SU-DHL-6 (cell line): ENCODE results near the gene BRD4.

ENCODE experiments used
- CTCF ChIP-seq: fragments of 200-600 bp; sonication (generic); IDR thresholded peaks from one replicate; pipeline ENCODE4 v1.5.1; 2017; ENCODE audit warnings: antibody characterized with exemption, mild to moderate bottlenecking, low read length, moderate library complexity; ENCODE audit not compliant: insufficient read depth, poor library complexity, severe bottlenecking
- EZH2phosphoT487 ChIP-seq: fragments of 200-600 bp; sonication (generic), shearing (Covaris generic); conservative IDR thresholded peaks from 2 replicates; pipeline ENCODE4 v1.6.1; 2018; ENCODE audit warnings: mild to moderate bottlenecking, antibody characterized with exemption, low read length, moderate library complexity, mixed read lengths

DNA sequence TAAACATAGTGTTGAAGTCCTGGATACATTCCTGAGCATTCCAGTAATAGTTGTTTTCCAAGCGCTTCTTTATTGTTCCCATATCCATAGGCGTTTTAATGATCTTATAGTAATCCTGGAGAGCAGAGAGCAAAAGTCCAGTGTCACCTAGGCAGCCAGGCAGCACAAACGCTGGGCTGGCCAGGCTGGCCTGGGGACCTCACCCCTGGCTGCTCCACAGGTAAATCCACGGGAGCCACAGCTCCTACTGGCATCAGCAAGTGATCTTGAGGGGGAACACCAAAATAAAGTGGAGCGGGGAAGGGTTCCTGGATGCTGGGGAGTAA is 63.4 kb downstream of the BRD4 start:
- TF ChIP-seq CTCF (no peak), EZH2phosphoT487 (no peak)
